ENCODE measurements around the gene RAB36. TPM values are rescaled to one million over a fixed set of nuclear protein-coding genes. Genes with fewer than 3 reads are reported as not detected.

The RAB36 gene
- polyA plus RNA-seq, 2 of the 4 experiments (the other 2 are of a cell fraction) = 2.5 to 4.0 TPM

GRCh38 chr22:23144932-23145877, at the start of gene RAB36 (continued):
- TF ChIP-seq, protein P1, sequence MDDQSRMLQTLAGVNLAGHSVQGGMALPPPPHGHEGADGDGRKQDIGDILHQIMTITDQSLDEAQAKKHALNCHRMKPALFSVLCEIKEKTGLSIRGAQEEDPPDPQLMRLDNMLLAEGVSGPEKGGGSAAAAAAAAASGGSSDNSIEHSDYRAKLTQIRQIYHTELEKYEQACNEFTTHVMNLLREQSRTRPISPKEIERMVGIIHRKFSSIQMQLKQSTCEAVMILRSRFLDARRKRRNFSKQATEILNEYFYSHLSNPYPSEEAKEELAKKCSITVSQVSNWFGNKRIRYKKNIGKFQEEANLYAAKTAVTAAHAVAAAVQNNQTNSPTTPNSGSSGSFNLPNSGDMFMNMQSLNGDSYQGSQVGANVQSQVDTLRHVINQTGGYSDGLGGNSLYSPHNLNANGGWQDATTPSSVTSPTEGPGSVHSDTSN (IDR thresholded peaks at IDR 0.05) = 0 out of 2 replicates have a peak, but pooled peaks have one; percentile 29
- TF ChIP-seq CHD4 (IDR thresholded peaks at IDR 0.05; ENCODE audit: borderline replicate concordance) (no peak), FOSB (CRISPR knock-in tag; IDR thresholded peaks at IDR 0.05) (no peak)

- Histone ChIP-seq H3K27ac (no peak overlapping the region), H3K4me1 (no peaks in the 10 kb centered on the region), H3K4me2 (no peak overlapping the region), H3K4me3 (no peak overlapping the region), H3K9me3 (no peaks in the 10 kb centered on the region)
- ATAC-seq (no peak), FAIRE-seq (no peak), DNase-seq (ENCODE audit: low read depth in 1 of 2, low spot score in 1 of 2) (no peak)
- no peak for TF ChIP-seq CEBPB (IDR thresholded peaks at IDR 0.05)
- TF ChIP-seq MAZ (IDR thresholded peaks at IDR 0.05; ENCODE audit: borderline replicate concordance, low read depth, low read length) = no peak
- TF ChIP-seq ATOH8 (CRISPR knock-in tag; IDR thresholded peaks at IDR 0.05; ENCODE audit: low read depth) = no peak
- TF ChIP-seq CBX2 (IDR thresholded peaks at IDR 0.05; ENCODE audit: borderline replicate concordance, low read depth) = no peak
- TF ChIP-seq POLR2AphosphoS2 (conservative IDR thresholded peaks at IDR 0.05; ENCODE audit: low read length) = no peak
- TF ChIP-seq EHMT2 (IDR thresholded peaks at IDR 0.05; ENCODE audit: low read depth) = no peak
- TF ChIP-seq TFCP2L1 (CRISPR knock-in tag; IDR thresholded peaks at IDR 0.05) = no peak
- no peak for TF ChIP-seq NR3C1 (IDR thresholded peaks at IDR 0.05)
- no peak for TF ChIP-seq CHD4 (IDR thresholded peaks at IDR 0.05; ENCODE audit: borderline replicate concordance)
- TF ChIP-seq, protein P1 (IDR thresholded peaks at IDR 0.05) = no peak
- no peak for TF ChIP-seq CBX8 (IDR thresholded peaks at IDR 0.05)
- TF ChIP-seq TP53 (CRISPR knock-in tag; IDR thresholded peaks at IDR 0.05) = no peak
- TF ChIP-seq HOXA7 (CRISPR knock-in tag; IDR thresholded peaks at IDR 0.05) = no peak
- TF ChIP-seq E2F6 (IDR thresholded peaks at IDR 0.05; ENCODE audit: borderline replicate concordance, low read depth) = no peak
- no peak for TF ChIP-seq HOXB5 (CRISPR knock-in tag; IDR thresholded peaks at IDR 0.05)
- no peak for TF ChIP-seq ZSCAN20 (CRISPR knock-in tag; IDR thresholded peaks at IDR 0.05)
- ChIA-PET POLR2A (no interaction called here), CTCF (interaction anchor here (1.7 kb wide), 1 partner anchor 137 kb away, joined by 5 read pairs; no protein-coding TSS in a partner anchor)
- 95% methylated on average over 23 of the region's 45 CpGs for WGBS (ENCODE audit: missing lambda C conversion rate)
These were observed 49.4 kb upstream of the RAB36 start for GRCh38 chr22:23095733-23096342.
